ENCODE measurements around the gene SWSAP1. TPM values are rescaled to one million over a fixed set of nuclear protein-coding genes. Genes with fewer than 3 reads are reported as not detected.

Gene SWSAP1, protein sequence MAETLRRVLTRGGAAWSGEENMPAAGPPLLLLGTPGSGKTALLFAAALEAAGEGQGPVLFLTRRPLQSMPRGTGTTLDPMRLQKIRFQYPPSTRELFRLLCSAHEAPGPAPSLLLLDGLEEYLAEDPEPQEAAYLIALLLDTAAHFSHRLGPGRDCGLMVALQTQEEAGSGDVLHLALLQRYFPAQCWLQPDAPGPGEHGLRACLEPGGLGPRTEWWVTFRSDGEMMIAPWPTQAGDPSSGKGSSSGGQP
- total RNA-seq (2022; extraction: Qiagen RNA extraction; ENCODE audit: low read depth) = 1.1 to 2.5 TPM (median 2.1 TPM) in 5 replicates

GRCh38 chr19:11374433-11375142, at the start of gene SWSAP1:
Gene SWSAP1 (plus strand): TSS chr19:11374666. CDS start chr19:11374681, 15 bp downstream.

DNA sequence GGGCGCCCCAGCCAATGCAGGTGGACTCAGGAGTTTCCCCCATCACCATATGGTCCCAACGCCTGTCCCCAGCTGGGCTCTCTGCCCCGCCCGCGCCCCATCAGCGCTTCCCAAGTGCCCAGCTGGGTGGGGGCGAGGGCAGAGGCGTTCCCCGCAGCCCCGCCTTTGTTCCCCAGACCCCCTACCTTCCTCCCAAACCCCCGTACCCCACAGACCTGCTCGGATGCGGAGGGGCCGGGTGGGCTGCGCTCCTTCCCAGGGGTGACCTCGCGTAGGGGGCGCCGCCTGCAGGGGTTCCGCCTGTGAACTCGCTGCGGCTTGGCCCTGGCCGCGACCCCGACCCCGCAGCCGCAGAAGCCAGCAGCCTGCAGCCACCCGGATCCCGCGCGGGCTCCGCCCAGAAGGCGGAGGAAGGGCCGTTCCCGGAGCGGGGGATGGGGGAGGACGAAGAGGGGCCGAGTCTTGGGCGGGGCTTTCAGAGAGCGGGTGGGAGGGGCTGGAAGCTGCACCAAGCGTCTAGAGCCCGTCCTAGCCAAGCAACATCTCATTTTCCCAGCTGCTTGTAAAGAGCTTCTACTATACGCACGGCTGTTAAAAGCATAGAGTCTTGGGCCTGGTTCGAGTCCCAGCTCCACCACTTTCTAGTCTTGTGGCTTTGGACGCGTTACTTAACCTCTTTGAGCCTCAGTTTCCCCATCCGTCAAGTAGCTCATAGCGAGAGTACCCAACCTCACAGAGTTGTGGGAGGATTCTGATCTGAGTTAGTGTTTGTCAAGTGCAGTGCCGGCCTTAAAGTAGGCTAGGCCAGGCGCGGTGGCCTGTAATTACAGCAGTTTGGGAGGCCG, 35.0 kb upstream of the SWSAP1 start, which contains the start of gene RAB3D:
Gene RAB3D, minus strand, starts transcription at position 404 of the 845 bp plus-strand sequence. CDS start 2,258 bp downstream, outside the sequence.

GRCh38 chr19:11346104-11346940, 28.1 kb upstream of the SWSAP1 start, which contains the start of the genes CCDC159 and TMEM205:
Gene CCDC159 (plus strand): TSS chr19:11346519. CDS start chr19:11346607, 88 bp downstream.
Gene TMEM205 (minus strand): TSS chr19:11346268. CDS start chr19:11345619, 649 bp downstream.

DNA sequence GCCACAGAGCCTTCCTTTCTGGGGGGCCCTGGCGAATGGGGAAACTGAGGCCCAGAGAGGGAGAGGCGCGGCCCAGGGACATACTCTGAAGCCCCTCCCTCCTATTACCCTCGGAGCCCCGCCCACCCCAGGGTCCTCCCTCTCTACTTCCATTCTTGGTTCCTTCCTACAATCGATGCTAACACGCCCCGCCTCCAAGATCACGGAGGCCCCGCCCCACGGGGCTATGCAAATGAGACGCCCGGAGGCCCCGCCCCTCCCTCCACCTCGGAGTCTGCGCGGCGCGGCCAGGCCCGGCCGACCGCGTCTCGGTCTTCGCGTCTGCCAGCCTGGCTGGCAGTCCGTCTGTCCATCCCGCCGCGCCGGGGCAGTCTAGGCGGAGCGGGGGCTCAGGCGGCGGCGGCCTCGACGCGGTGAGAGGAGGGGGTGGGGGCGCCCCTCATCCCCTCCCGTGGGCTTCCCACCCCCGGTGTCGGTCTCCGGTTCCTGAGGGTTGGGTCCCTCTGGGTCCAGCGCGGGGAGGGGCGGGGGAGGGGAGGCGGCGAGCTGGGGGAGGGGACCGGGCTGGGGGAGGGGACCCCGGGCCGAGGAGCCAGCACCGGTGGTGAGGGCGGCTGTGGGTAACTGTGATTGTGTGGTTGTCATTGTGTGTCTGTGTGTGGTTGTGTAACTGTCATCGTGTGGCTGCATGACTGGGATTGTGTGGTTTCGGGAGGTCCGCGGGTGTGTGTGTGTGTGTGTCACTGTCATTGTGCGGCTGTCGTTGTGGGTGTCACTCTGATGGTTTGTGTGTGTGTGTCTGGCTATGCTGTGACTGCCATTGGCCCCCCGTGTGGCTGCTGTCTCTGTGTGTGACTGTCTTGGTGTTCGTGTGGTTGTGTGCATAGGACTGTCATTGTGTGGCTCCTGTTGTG, 19.0 kb upstream of the SWSAP1 start, which contains the start of gene PLPPR2:
Gene PLPPR2, plus strand, starts transcription at position 273 of the 914 bp plus-strand sequence. CDS start 2,242 bp downstream, outside the sequence.

DNA sequence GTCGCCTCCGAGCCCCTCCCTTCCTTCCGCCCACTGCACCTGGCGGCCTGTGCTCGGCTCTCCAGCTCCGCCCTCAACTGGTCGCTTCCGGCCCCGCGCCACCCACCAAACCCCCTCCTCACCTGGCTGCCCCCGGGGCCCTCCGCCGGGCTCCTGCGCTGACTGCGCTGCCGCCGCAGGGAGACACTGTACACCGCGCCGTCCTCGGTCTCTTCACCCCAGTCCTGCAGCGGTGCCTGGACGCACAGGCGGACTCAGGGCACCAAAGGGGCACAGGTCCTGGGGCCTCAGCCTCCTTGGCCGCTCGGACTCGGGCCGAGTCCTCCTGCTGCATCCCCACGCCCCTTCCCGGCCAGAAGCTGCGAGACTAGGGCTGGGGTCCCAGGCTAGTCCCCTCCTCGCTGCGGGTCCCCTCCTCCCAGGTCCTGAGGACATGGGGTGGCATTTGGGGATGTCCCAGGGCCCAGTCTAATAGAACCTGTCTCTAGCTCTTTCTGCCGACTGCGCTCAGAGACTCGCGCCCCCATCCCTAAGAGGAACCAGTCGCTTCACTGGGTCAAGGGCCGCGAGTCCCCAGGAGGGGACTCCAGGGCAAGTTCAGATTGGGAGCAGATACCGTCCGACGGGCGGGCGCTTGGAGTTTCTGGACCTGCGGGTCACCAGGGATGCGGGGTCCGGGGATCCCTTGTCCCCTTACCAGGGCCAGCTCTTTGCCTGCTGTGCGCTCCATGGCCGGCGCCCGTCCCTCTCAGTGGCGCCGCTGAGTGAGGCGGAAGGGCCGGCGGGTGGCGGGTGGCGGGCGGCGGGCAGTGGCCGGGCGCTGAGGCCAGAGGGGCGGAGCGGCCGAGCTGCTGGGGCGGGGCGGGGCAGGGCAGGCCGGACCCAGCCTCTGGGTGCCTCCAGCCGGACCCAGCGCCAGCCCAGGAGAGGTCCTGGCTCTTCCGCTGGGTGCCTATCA, 44.4 kb downstream of the SWSAP1 start, which contains the start of gene RGL3:
Gene RGL3, minus strand, starts transcription at position 766 of the 958 bp plus-strand sequence. Its CDS starts 36 bp downstream, at position 730.

Other genes starting within 250 kb of the SWSAP1 start
- 14.2 to 17.8 TPM (median 16.2 TPM) in 5 replicates for gene SPC24, start 218.9 kb upstream of the SWSAP1 start, total RNA-seq (2022; extraction: Qiagen RNA extraction; ENCODE audit: low read depth)
- 34.6 to 59.3 TPM (median 46.8 TPM) in 5 replicates for gene KANK2, start 177.1 kb upstream of the SWSAP1 start, total RNA-seq (2022; extraction: Qiagen RNA extraction; ENCODE audit: low read depth)
- gene ANGPTL8, start 135.0 kb upstream of the SWSAP1 start, total RNA-seq (2022; extraction: Qiagen RNA extraction; ENCODE audit: low read depth) = not detected in 5 replicates
- 5.3 to 11.8 TPM (median 9.6 TPM) in 5 replicates for gene DOCK6, start 112.1 kb upstream of the SWSAP1 start, total RNA-seq (2022; extraction: Qiagen RNA extraction; ENCODE audit: low read depth)
- not detected in 5 replicates for gene TSPAN16, start 78.5 kb upstream of the SWSAP1 start, total RNA-seq (2022; extraction: Qiagen RNA extraction; ENCODE audit: low read depth)
- 3.2 to 4.8 TPM (median 3.7 TPM) in 5 replicates for gene RAB3D, start 35.0 kb upstream of the SWSAP1 start, total RNA-seq (2022; extraction: Qiagen RNA extraction; ENCODE audit: low read depth)
- 85.8 to 127 TPM (median 117 TPM) in 5 replicates for gene TMEM205, start 28.4 kb upstream of the SWSAP1 start, total RNA-seq (2022; extraction: Qiagen RNA extraction; ENCODE audit: low read depth)
- 2.5 to 5.1 TPM (median 4.9 TPM) in 5 replicates for gene CCDC159, start 28.1 kb upstream of the SWSAP1 start, total RNA-seq (2022; extraction: Qiagen RNA extraction; ENCODE audit: low read depth)
- gene PLPPR2, start 19.2 kb upstream of the SWSAP1 start, total RNA-seq (2022; extraction: Qiagen RNA extraction; ENCODE audit: low read depth) = 5.8 to 10.6 TPM (median 9.4 TPM) in 5 replicates
- gene EPOR, start 9.6 kb downstream of the SWSAP1 start, total RNA-seq (2022; extraction: Qiagen RNA extraction; ENCODE audit: low read depth) = 2.7 to 6.1 TPM (median 4.9 TPM) in 5 replicates
- gene RGL3, start 44.6 kb downstream of the SWSAP1 start, total RNA-seq (2022; extraction: Qiagen RNA extraction; ENCODE audit: low read depth) = 1.7 to 2.7 TPM (median 2.2 TPM) in 5 replicates
- gene ODAD3, start 60.5 kb downstream of the SWSAP1 start, total RNA-seq (2022; extraction: Qiagen RNA extraction; ENCODE audit: low read depth) = 1.1 to 2.1 TPM (median 1.3 TPM) in 5 replicates
- 216 to 282 TPM (median 266 TPM) in 5 replicates for gene PRKCSH, start 61.0 kb downstream of the SWSAP1 start, total RNA-seq (2022; extraction: Qiagen RNA extraction; ENCODE audit: low read depth)
- gene ELAVL3, start 106.4 kb downstream of the SWSAP1 start, total RNA-seq (2022; extraction: Qiagen RNA extraction; ENCODE audit: low read depth) = 0.05 to 0.19 TPM (median 0.13 TPM) in 3 of 5 replicates, not detected in the others
- 2.8 to 4.9 TPM (median 4.0 TPM) in 5 replicates for gene ZNF653, start 131.2 kb downstream of the SWSAP1 start, total RNA-seq (2022; extraction: Qiagen RNA extraction; ENCODE audit: low read depth)
- gene ECSIT, start 154.5 kb downstream of the SWSAP1 start, total RNA-seq (2022; extraction: Qiagen RNA extraction; ENCODE audit: low read depth) = 22.5 to 35.8 TPM (median 34.6 TPM) in 5 replicates
- 0.17 to 0.68 TPM (median 0.42 TPM) in 5 replicates for gene CNN1, start 164.2 kb downstream of the SWSAP1 start, total RNA-seq (2022; extraction: Qiagen RNA extraction; ENCODE audit: low read depth)
- 84.5 to 121 TPM (median 104 TPM) in 5 replicates for gene ELOF1, start 184.6 kb downstream of the SWSAP1 start, total RNA-seq (2022; extraction: Qiagen RNA extraction; ENCODE audit: low read depth)
- gene ACP5, start 203.0 kb downstream of the SWSAP1 start, total RNA-seq (2022; extraction: Qiagen RNA extraction; ENCODE audit: low read depth) = 0.41 TPM in 1 of 5 replicates, not detected in the others
- 3.4 to 5.5 TPM (median 3.6 TPM) in 5 replicates for gene ZNF627, start 222.8 kb downstream of the SWSAP1 start, total RNA-seq (2022; extraction: Qiagen RNA extraction; ENCODE audit: low read depth)

Data from A549 treated with ZK216348 at 1 μM for 4 hours (cell line).